Type B pancreatic cell (in vitro differentiated cells): ENCODE results near the gene SPACA6. TPM values are rescaled to one million over a fixed set of nuclear protein-coding genes. Genes with fewer than 3 reads are reported as not detected.

Source experiments
- DNase-seq: peaks from one replicate; pipeline ENCODE4 v3.0.0; 2021; ENCODE audit warnings: mixed read lengths; ENCODE audit not compliant: unreplicated experiment; ENCODE audit errors: extremely low spot score
- H3K27ac Mint-ChIP-seq: 2 replicates; pipeline ENCODE4 v1.8.0; 2021; ENCODE audit warnings: mild to moderate bottlenecking, mixed read lengths
- H3K27me3 Mint-ChIP-seq: 2 replicates; pipeline ENCODE4 v1.8.0; 2021; ENCODE audit warnings: mixed read lengths
- H3K36me3 Mint-ChIP-seq: 2 replicates; pipeline ENCODE4 v1.8.0; 2021; ENCODE audit warnings: mixed read lengths
- H3K4me1 Mint-ChIP-seq: one replicate; pipeline ENCODE4 v1.8.0; 2021; ENCODE audit warnings: mixed read lengths; ENCODE audit not compliant: unreplicated experiment
- H3K4me3 Mint-ChIP-seq: 2 replicates; pipeline ENCODE4 v1.8.0; 2021; ENCODE audit warnings: mild to moderate bottlenecking, mixed read lengths
- H3K9me3 Mint-ChIP-seq: 2 replicates; pipeline ENCODE4 v1.8.0; 2021; ENCODE audit warnings: mixed read lengths
- total RNA-seq: library from RNA; stranded (reverse); gene quantifications from 2 replicates; pipeline ENCODE4 v1.2.1, GENCODE V29; 2021; ENCODE audit warnings: low replicate concordance
- TF ChIP-seq, protein P1 (sequence below): fragments of 200-600 bp; sonication (generic); conservative IDR thresholded peaks from 2 replicates; pipeline ENCODE4 v1.5.0; 2021; ENCODE audit warnings: antibody characterized with exemption, mild to moderate bottlenecking

SPACA6 gene
- total RNA-seq, 1 donor from 2014 or later, result 28.7 TPM

DNA sequence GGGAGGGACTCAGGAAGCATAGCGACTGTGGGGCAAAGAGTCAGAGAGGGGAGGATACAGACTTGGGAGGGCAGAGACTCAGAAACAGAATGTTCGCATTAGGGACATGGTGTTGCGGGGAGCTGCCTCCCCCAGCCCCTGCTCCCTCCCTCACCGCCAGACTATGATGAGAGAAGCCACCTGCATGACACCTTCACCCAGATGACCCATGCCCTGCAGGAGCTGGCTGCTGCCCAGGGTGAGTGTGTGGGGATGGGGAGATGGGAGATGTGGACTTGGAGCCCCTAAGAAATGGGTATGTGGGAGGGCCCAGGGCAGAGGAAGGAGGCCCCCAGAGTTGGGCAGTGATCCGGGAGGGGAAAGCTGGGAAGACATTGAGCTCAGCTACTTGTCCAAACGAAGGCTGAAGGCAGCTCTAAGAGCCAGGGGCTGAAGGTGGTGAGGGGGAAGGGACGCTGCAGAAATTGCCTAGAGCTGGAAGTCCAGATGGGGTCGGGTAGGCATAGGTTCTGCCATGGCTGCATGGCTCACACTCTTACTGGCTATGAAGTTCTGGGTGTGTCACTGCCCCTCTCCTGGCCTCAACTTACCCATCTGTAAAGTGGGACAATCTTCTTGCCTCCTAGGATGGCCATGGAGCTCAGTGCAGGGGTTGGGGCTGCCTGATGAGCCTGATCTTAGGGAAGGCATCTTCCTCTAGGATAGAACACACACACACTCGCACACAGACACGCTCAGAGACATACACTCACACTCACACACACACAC, 1.4 kb downstream of the SPACA6 start:
- peak overlapping the region; percentile 19 for H3K4me3 Mint-ChIP-seq
- H3K27ac Mint-ChIP-seq, result peak overlapping the region; percentile 39
- TF ChIP-seq, protein P1, sequence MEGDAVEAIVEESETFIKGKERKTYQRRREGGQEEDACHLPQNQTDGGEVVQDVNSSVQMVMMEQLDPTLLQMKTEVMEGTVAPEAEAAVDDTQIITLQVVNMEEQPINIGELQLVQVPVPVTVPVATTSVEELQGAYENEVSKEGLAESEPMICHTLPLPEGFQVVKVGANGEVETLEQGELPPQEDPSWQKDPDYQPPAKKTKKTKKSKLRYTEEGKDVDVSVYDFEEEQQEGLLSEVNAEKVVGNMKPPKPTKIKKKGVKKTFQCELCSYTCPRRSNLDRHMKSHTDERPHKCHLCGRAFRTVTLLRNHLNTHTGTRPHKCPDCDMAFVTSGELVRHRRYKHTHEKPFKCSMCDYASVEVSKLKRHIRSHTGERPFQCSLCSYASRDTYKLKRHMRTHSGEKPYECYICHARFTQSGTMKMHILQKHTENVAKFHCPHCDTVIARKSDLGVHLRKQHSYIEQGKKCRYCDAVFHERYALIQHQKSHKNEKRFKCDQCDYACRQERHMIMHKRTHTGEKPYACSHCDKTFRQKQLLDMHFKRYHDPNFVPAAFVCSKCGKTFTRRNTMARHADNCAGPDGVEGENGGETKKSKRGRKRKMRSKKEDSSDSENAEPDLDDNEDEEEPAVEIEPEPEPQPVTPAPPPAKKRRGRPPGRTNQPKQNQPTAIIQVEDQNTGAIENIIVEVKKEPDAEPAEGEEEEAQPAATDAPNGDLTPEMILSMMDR, result no peak
- H3K36me3 Mint-ChIP-seq, result peaks cover 36% of the 10 kb centered on the region
- no peak for DNase-seq
- no peaks in the 10 kb centered on the region for H3K27me3 Mint-ChIP-seq
- H3K9me3 Mint-ChIP-seq, result no peaks in the 10 kb centered on the region
- peaks cover 15% of the 10 kb centered on the region for H3K4me1 Mint-ChIP-seq

DNA sequence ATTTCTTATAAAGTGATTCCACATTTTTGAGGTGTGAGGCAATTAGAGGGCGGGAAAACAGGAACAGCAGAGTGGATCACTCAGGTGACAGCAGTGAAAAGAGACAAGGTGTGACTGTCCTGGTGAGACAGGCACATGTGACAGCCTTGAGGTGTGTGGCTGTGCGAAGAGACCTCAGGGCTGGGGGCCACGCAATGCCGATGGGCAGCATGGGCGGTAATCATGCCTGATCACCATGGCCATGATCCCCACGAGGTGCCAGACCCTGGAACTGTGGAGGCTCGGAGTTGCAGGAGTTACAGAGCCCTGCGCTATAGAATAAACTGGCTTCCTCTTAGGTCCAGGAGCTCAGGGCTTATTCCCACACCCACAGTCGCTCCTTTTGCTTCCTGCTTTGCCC, 2.0 kb downstream of the SPACA6 start:
- H3K4me3 Mint-ChIP-seq, result peak overlapping the region; percentile 12
- TF ChIP-seq, protein P1, result no peak
- H3K9me3 Mint-ChIP-seq, result no peaks in the 10 kb centered on the region
- DNase-seq, result no peak
- H3K27ac Mint-ChIP-seq, result no peak overlapping the region
- peaks cover 38% of the 10 kb centered on the region for H3K36me3 Mint-ChIP-seq
- peaks cover 15% of the 10 kb centered on the region for H3K4me1 Mint-ChIP-seq
- no peaks in the 10 kb centered on the region for H3K27me3 Mint-ChIP-seq

DNA sequence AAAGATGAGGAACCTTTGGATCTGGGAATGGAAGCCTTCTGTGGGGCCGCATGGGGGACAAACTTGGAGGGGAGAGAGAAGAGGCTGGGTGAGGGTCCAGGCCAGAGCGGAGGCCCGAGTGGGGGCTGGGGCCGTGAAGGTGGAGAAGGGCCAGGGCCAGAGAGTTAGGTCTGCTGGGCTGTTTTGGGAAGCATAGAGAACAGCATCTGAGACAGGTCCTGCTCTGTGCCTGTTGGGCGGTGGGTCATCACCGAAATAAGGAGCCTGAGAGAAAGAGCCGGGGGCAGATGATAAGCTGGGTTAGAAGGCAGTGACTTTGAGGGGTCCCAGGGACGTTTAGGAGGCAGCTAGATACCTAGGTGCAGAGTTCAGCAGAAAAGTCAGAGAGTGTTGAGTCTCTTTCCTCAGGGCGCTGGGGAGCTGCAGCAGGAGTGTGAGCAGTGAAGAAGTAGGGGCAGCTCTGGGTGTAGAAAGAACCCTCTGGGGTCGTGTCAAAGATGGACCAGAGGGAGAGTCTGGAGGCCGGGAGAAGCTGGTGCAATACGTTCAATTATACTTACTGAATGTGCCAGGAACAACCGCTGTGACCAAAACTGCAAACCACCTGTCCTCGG, 2.7 kb downstream of the SPACA6 start:
- TF ChIP-seq, protein P1, result no peak
- Mint-ChIP-seq H3K9me3 (no peaks in the 10 kb centered on the region), H3K36me3 (peaks cover 44% of the 10 kb centered on the region), H3K4me3 (no peak overlapping the region), H3K4me1 (peaks cover 15% of the 10 kb centered on the region), H3K27ac (no peak overlapping the region), H3K27me3 (no peaks in the 10 kb centered on the region)
- DNase-seq, result no peak

DNA sequence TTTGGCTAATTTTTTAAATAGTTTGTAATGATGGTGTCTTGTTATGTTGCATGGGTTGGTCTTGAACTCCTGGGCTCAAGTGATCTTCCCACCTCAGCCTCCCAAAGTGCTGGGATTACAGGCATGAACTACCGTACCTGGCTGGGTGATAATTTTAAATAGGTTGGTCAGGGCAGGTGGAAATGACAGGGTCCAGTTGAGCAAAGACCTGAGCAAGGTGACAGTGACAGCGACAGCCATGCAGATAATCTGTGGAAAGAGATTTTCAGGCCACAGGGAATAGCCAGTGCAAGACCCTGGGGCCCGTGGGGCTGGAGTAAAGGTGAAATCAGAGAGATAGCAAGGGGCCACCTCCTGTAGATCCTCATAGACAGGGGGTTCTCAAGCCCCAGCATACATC, 3.5 kb downstream of the SPACA6 start:
- peaks cover 13% of the 10 kb centered on the region for H3K4me1 Mint-ChIP-seq
- no peaks in the 10 kb centered on the region for H3K9me3 Mint-ChIP-seq
- TF ChIP-seq, protein P1, result no peak
- H3K36me3 Mint-ChIP-seq, result peaks cover 49% of the 10 kb centered on the region
- H3K27ac Mint-ChIP-seq, result no peak overlapping the region
- no peaks in the 10 kb centered on the region for H3K27me3 Mint-ChIP-seq
- DNase-seq, result no peak
- no peak overlapping the region for H3K4me3 Mint-ChIP-seq

DNA sequence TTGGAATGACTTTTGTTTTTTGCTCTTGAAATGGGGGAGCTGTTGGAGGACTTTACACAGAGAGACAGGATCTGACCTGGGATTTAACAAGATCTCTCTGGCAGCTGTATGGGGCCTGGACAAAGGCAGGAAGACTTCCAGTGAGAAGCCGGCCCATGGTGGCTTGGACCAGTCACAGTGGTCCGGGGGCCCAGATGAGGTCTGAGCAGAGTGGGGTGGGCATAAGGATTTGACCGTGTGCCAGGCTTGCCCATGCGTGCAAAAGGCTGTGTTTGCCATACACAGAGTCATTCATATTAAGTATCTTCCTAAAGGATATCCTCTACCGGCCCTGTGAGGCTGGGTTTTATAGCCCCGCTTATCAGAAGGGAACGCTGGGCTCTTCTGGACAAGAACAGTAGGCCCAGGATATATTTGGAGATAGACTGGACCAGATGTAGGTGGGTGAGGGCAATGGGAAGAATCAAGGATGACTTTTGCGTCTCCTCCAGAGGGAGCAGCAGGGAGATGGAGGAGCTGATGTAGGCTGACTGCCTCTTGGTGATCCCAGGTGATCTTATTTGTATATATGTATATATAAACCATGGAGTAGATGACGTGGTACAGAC, 4.1 kb downstream of the SPACA6 start:
- no peak for DNase-seq
- peaks cover 50% of the 10 kb centered on the region for H3K36me3 Mint-ChIP-seq
- H3K27ac Mint-ChIP-seq, result no peak overlapping the region
- H3K4me3 Mint-ChIP-seq, result no peak overlapping the region
- no peaks in the 10 kb centered on the region for H3K9me3 Mint-ChIP-seq
- H3K4me1 Mint-ChIP-seq, result peaks cover 10% of the 10 kb centered on the region
- TF ChIP-seq, protein P1, result no peak
- no peaks in the 10 kb centered on the region for H3K27me3 Mint-ChIP-seq
